Fibroblast of skin of right biceps (primary cell): ENCODE data around the gene TLR5.
"Not testable (repeated sequence)": the region's sequence is repeated elsewhere in the genome, so short reads cannot be mapped to it uniquely, and the experiment has no call there.

Experiments used
- DNase-seq: peaks from one replicate; pipeline ENCODE4 v3.0.0-alpha.2; 2013

Gene TLR5

GRCh38 chr1:223142795-223143536 lies at the start of gene TLR5:
Gene TLR5 (minus strand): TSS chr1:223143248. CDS start chr1:223113031, 30,217 bp downstream.
- peak; percentile 58 for DNase-seq

- peak; percentile 64 for DNase-seq
Measured at GRCh38 chr1:223189903-223190724, 47.1 kb upstream of the TLR5 start.

GRCh38 chr1:223189525-223189902 lies 46.5 kb upstream of the TLR5 start:
- DNase-seq: no peak

- no peak for DNase-seq
Measured at GRCh38 chr1:223188618-223189356, 45.7 kb upstream of the TLR5 start.

DNA sequence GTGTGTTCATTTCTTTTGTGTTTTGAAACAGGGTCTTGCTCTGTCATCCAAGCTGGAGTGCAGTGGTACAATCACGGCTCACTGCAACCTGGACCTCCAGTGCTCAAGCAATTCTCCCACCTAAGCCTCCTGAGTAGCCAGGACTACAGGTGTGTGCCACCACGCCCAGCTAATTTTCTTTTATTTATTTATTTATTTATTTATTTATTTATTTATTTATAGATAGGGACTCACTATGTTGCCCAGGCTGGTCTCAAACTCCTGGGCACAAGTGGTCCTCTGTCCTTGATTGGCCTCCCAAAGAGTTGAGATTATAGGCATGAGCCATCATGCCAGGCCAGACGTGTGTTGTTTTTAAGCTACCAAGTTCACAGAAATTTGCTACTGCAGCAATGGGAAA lies 43.8 kb upstream of the TLR5 start:
- no peak for DNase-seq

DNA sequence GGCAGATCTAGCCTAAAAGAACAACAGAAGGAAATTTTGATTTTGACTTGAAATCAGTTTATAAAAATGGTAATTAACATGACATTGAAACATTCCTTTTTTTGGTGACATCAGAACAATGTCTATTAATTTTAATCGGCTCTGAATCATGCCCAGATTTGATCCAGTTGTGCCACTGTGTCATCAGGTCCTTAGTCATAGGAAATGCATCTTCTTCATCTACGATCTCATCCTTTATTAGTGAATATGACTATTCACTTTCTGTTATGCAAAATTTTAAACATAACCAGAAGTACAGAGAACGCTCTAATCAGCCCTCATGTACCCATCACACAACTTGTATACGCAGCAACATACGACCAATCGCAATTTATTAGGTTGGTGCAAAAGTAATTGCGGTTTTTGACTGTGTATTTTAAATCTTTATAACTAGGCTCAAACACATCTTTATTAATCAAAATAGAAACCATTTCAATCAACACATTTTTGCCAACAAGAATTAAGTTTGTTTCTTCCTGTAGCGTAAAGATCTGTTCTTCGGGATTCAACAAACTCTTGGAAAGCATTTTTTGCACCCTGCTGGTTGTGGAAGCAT lies 40.3 kb upstream of the TLR5 start:
- peak; percentile 48 for DNase-seq

GRCh38 chr1:223180731-223181321 lies 37.8 kb upstream of the TLR5 start:
- peak; percentile 30 for DNase-seq

DNA sequence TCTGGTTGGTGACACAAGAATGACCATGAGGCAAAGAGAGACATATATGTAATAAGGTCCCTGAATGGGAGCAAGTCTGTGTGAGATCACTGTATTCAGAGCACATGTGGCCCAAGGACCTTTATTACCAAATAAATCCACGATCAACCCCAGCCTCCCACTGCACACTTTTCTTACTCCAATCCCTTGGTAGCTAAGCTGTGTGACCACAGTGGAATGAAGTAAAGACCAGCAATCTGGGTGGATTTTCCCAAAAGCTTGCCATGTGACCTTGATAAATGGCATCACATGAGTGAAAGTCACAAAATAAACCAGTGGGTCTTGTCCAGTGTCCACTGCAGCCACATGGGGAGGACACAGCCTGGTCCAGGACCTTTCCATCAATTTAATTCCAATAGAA lies 36.7 kb upstream of the TLR5 start:
- no peak for DNase-seq

DNA sequence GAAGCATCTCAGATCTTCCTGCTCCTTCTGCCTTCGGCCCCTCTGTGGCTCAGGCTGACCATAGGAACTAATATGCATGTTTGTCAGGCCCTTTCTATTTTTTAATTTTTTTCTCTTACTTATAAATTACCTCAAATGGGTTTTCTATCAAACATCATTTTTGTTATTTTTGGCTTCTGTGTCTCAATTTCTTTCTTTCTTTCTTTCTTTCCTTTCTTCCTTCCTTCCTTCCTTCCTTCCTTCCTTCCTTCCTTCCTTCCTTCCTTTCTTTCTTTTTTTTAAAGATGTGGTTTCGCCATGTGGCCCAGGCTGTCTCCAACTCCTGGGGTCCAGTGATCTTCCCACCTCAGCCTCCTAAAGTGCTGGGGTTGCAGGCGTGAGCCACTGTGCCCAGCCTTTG lies 36.2 kb upstream of the TLR5 start:
- no peak for DNase-seq

GRCh38 chr1:223177681-223178080 lies 34.6 kb upstream of the TLR5 start:
- DNase-seq: no peak

DNA sequence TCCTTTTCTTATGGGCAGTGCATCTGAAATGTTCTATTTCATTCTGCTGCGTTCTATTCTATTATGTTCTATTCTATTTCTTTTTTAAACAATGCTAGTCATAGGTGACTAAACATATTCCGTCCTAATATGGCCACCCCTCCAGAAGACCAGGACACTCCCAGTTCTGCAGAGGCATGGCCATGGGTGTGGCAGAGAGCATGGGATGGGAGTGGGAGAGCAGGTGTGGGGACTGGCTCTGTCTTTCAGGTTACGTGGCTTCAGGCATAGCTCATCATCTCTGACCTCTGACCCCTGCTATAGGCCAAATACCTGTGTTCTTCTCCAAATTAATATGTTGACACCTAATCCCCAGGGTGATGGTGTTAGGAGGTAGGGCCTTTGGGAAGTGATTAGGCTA lies 33.4 kb upstream of the TLR5 start:
- DNase-seq: no peak

- DNase-seq: no peak
Measured at GRCh38 chr1:223175633-223176032, 32.6 kb upstream of the TLR5 start.

- no peak for DNase-seq
Measured at GRCh38 chr1:223175032-223175431, 32.0 kb upstream of the TLR5 start.

DNA sequence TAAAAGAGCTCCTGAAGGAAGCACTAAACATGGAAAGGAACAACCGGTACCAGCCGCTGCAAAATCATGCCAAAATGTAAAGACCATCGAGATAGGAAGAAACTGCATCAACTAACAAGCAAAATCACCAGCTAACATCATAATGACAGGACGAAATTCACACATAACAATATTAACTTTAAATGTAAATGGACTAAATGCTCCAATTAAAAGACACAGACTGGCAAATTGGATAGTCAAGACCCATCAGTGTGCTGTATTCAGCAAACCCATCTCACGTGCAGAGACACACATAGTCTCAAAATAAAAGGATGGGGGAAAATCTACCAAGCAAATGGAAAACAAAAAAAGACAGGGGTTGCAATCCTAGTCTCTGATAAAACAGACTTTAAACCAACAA lies 26.4 kb upstream of the TLR5 start:
- not testable (repeated sequence) for DNase-seq

GRCh38 chr1:223161321-223161720 lies 18.3 kb upstream of the TLR5 start:
- no peak for DNase-seq

GRCh38 chr1:223156343-223156742 lies 13.3 kb upstream of the TLR5 start:
- no peak for DNase-seq

DNA sequence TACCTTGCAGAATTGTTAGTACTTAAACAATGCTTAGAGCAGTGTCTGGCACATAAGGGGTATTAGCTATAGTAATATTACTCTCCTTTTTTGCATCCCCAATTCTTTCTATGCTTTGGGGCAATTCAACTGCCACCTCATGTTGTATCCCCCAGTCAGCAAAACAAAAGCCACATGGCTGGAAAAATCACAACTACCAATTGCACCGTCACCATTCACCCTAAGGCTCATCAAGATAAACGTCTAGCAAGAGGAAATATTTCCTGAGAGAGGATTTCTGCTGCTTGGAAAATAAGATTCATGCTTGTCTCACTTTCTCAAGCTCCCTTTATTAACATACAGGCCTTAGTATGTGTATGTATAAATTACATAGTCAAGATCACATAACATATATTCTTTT lies 12.1 kb upstream of the TLR5 start:
- no peak for DNase-seq

DNA sequence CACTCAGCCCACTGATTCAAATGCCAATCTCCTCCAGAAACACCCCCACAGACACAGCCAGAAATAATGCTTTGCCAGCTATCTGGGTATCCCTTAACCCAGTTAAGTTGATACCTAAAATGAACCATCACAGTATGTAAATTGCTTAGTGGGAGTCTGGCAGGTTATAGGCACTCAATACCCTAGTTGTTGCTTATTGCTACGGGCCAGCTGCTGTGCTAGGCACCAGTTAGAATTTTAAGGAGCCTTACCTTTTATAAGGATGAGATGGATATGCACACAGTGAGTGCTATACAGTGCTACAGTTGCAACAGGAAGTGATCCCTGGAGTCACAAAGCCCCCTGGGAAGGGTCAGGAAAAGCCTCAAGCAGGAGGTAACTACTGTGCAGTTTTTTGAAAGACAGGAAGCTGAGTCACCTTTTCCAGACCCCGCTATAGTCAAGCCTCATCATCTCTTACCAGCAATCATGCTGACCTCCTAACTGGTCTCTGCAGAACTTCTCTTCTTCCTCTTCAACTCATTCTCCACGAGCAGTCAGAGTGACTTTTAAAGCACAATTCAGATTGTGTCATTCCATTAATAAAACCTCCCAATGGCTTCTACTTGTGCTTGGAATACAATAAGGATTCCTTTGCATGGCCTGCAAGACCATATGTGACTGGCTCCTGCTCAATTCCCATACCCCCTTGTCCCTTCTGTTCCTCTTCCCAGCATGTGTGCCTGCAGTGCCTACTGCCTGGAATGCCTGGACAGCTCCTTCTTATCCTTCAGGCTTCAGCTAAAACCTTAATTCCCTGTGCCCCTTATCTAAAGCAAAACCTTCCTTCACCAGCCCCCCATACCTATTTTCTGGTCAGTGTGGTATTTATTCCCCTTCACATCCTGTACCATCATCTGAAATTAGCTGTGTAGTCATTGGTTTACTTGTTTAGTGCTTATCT lies 10.4 kb upstream of the TLR5 start:
- DNase-seq: peak; percentile 65

DNA sequence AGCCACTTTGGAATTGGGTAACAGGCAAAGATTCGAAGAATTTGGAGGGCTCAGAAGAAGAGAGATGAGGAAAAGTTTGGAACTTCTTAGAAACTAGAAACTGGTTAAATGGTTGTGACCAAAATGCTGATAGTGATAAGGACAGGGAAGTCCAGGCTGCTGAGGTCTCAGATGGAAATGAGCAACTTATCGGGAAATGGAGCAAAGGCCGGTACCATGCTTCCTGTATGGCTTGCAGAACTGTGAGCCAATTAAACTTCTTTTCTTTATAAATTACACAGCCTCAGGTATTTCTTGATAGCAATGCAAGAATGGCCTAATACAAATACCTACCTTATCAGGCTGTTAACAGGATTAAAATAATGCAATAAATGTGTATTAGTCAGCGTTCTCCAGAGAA lies 9.4 kb upstream of the TLR5 start:
- DNase-seq: no peak

- DNase-seq: no peak
Measured at GRCh38 chr1:223150443-223150842, 7.4 kb upstream of the TLR5 start.

DNA sequence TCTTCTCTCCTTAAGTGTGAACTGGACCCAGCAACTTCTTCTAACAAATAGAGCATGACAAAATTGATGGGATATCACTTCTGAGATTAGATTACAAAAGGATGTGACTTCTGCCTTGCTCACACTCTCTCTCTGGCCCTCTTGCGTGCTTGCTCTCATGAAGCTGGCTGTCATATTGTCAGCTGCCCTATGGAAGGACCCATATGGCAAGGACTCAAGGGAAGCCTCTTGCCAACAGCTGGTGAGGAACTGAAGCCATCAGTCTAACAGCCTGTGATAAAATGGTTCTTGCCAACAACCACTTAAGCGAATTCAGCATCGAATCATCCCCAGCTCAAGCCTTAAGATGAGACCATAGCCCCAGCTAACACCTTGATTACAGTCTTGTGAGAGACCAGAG lies 4.8 kb upstream of the TLR5 start:
- DNase-seq: no peak

GRCh38 chr1:223147409-223147808 lies 4.4 kb upstream of the TLR5 start:
- DNase-seq: no peak
